NCI-H128 (cell line): ENCODE results near the gene UTP25.
"Not testable (repeated sequence)": the region's sequence is repeated elsewhere in the genome, so short reads cannot be mapped to it uniquely, and the experiment has no call there.

Source experiments
- DNase-seq: peaks from one replicate; lab custom pipeline; 2025; ENCODE audit not compliant: unreplicated experiment; lab: John Stamatoyannopoulos, UW

The UTP25 gene

GRCh38 chr1:209889077-209889418 is 61.3 kb downstream of the UTP25 start:
- no peak for DNase-seq

GRCh38 chr1:209890641-209891330 is 63.0 kb downstream of the UTP25 start:
- no peak for DNase-seq

DNA sequence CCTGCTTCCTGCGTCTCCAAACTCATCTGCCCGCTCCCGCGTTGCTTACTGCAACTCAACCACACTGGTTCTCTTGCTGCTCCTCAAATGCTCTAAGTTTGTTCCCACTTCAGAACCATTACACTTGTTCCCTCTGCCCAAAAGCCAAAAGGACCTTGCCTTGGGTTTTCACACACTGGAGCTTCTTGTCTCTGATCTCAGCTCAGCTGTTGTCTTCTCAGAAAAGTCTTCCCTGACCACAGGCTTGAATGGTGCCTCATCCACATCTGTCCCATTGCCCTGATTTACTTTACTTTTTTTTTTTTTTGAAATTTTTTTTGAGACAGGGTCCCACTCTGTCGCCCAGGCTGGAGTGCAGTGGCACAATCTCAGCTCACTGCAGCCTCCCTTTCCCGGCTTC is 66.0 kb downstream of the UTP25 start:
- no peak for DNase-seq

DNA sequence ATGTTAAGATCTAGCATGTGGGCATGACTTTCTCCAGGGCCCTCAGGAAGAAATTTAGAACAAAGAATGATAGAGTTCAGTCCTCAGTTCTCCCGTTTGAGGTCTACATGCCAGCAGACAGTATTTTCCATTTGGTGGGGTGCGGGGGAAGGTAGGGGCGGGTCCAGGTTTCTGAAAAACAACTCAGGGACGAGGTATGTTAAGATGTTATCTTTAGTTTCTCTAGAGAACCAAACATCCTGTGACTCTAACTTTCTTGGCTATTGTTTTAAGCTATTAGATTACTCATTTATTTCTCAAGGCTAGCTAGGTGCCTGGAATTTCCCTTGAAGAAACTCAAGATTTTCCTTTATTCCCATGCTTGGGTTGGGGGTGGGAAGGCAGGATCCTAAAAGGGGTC is 67.9 kb downstream of the UTP25 start:
- DNase-seq = no peak

DNA sequence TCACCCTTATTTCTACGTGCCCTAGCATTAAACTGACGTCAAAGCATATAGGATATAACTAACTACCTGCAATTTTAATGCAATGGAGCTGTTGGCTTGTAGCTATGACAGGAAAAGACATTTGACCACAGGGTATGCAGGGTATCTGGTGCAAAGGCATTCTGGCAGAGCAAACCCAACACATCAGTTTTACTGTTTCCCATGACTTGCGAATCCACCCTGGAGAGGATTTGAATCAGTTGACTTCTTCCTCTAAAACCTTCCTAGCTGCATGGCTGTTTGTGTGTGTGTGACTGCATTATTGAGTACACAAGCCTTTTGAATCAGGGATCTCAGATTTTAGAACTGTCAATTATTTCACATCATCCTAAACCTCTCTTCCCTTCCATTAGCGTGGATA is 68.6 kb downstream of the UTP25 start:
- DNase-seq = no peak

GRCh38 chr1:209898271-209898670 is 70.5 kb downstream of the UTP25 start:
- not testable (repeated sequence) for DNase-seq

DNA sequence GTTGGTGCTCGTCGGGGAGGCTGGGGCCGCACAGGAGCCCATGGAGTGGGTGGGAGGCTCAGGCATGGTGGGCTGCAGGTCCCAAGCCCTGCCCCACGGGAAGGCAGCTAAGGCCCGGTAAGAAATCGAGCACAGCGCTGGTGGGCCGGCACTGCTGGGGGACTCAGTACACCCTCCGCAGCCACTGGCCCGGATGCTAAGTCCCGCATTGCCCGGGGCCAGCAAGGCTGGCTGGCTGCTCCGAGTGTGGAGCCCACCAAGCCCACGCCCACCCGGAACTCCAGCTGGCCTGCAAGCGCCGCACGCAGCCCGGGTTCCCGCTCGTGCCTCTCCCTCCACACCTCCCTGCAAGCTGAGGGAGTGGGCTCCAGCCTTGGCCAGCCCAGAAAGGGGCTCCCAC is 71.1 kb downstream of the UTP25 start:
- not testable (repeated sequence) for DNase-seq

- DNase-seq = no peak
Observed at GRCh38 chr1:209899948-209900347, 72.2 kb downstream of the UTP25 start.

GRCh38 chr1:209900734-209901133 is 73.0 kb downstream of the UTP25 start:
- no peak for DNase-seq

DNA sequence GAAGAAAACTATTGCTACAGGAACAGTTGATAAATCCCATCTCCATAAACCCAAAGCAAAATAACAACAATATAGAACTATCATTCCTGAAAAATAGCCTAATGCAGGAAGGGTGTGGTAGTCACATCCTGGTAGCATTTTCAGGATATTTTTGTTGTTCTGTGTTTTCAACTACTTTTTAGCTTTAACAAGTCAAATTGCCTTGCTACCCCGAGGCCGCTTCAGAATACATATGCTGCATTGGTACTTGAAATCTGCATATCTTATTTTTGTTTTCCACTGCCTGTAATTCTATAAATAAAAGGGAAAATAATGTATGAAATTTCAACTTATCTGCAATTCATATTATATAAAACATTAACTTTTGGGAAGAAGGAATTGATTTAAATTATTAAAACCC is 73.4 kb downstream of the UTP25 start:
- no peak for DNase-seq

DNA sequence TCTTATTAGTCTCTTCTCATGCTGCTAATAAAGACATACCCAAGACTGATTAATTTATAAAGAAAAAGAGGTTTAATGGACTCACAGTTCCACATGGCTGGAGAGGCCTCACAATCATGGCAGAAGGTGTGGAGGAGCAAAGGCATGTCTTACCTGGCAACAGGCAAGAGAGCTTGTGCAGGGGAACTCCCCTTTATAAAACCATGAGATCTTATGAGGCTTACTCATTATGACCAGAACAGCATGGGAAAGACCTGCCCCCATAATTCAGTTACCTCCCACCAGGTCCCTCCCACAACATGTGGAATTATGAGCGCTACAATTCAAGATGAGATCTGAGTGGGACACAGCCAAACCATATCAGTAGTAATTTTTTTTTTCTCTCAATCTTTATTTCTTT is 77.0 kb downstream of the UTP25 start:
- not testable (repeated sequence) for DNase-seq
